GM21526 (cell line): ENCODE data around the gene ST6GAL1.

Experiments used
- ATAC-seq: cut with Tn5 transposase; IDR thresholded peaks from one replicate; pipeline ENCODE4 v1.9.1; 2021; ENCODE audit warnings: moderate library complexity; ENCODE audit not compliant: unreplicated experiment, low FRiP score

ST6GAL1 gene

GRCh38 chr3:187102073-187102634 lies 171.8 kb downstream of the ST6GAL1 start:
- ATAC-seq = no peak

- no peak for ATAC-seq
Observed at GRCh38 chr3:187103251-187103650, 172.9 kb downstream of the ST6GAL1 start.

- ATAC-seq = no peak
Observed at GRCh38 chr3:187104342-187104741, 174.0 kb downstream of the ST6GAL1 start.

GRCh38 chr3:187104933-187105332 lies 174.6 kb downstream of the ST6GAL1 start:
- ATAC-seq = no peak

DNA sequence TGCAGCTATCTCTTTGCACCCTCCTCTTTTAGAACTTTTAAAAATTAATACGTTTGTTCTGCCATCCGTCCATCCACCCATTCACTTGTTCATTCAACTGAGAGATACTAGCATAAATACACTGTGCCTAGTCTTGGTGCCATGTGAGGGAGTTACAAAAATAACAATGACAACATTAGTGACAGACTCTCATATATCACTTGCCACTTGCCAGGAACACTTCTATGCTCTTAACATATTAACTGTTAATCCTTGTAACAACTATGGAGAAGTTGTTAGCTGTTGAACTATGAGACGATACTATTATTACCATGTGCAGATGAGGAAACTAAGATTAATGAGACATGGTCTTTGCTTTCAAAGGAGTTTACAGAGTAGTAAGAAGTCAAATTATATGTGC lies 175.4 kb downstream of the ST6GAL1 start:
- ATAC-seq = no peak

- no peak for ATAC-seq
Observed at GRCh38 chr3:187107989-187108388, 177.7 kb downstream of the ST6GAL1 start.

GRCh38 chr3:187110156-187110555 lies 179.8 kb downstream of the ST6GAL1 start:
- ATAC-seq = no peak

DNA sequence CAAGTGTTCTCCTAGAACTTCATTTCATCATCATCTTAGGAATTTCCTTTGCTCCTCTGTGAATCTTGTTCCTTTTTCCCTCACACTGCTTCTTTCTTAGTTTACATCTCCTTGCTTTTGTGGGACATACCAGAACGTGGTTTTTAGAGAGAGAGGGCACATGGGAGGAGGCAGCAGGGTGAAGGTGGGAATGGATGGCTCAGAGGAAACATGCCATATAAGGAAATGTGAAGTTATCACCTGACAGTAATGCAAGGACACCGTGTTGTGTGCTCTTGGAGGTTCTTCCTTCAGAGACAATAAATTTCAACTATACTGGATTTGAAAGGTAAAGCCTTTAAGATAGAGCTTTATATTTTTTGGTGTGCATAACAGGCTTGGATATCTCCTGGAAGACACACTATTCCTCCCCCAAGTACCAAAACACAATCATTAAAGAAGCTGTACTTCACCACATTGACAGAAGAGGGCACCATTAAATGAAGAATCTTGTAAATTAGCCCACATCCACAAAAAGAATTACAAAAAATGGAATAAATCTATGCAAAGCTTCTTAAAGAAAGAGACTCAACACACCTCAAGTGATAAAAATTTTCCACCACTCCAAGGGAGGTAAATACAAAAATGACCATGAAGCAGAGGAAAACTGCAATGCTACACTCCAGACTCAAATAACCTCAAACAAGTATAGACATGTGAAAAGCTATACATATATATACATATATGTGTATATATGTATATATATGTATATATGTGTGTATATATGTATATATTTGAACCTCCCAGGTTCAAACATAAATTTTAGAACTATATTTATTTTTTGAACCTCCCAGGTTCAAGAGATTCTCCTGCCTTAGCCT lies 182.8 kb downstream of the ST6GAL1 start:
- no peak for ATAC-seq

GRCh38 chr3:187114511-187114910 lies 184.2 kb downstream of the ST6GAL1 start:
- no peak for ATAC-seq

- ATAC-seq = no peak
Observed at GRCh38 chr3:187120326-187120725, 190.0 kb downstream of the ST6GAL1 start.

GRCh38 chr3:187122261-187122660 lies 191.9 kb downstream of the ST6GAL1 start:
- no peak for ATAC-seq

DNA sequence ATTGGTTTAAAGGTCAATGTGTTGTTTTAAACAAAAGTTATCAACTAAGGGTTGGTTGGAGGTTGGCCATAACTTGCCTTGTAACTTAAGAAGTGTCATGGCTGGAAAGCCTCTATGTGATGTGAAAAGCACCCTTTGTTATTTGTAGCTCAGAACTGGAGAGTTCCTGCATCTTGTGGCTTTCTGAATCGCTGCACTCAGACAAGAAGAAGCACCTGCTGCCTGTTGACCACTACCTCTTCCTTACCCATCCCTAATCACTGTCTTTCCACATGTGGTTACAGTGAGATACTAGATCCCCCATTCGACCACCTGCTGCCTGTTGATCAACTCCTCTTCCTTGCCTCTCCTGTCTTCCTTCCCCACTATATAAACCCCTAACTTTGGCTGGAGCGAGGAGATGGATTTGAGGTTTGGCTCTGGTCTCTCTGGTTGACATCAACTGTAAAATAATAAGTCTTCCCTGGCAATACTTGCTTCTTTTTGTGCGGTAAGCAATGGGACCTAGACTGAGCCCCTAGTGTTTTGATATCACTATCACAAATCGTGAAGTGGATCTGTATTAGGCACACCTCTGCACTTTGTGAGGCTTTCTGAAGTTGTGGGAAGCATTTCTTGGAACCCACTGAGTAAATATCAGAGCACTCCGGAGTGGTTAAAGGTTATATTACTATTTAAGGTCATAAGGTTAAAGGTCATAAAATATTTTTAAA lies 195.1 kb downstream of the ST6GAL1 start:
- ATAC-seq = peak; percentile 70
